ENCODE results near the gene RIPK1.

The RIPK1 gene

GRCh38 chr6:3143158-3143557 lies 74.9 kb downstream of the RIPK1 start:
- Histone ChIP-seq H3K79me2 (ENCODE audit: insufficient read depth, low read length) (no peaks in the 10 kb centered on the region), H3K4me1 (ENCODE audit: insufficient read depth, low read length, poor library complexity, severe bottlenecking) (no peaks in the 10 kb centered on the region), H4K20me1 (ENCODE audit: insufficient read depth, low read length, poor library complexity, severe bottlenecking) (no peaks in the 10 kb centered on the region), H3K36me3 (ENCODE audit: insufficient read depth, low read length) (no peaks in the 10 kb centered on the region), H3F3A (ENCODE audit: low read depth) (no peaks in the 10 kb centered on the region), H3K27me3 (ENCODE audit: insufficient read depth, low read length, poor library complexity, severe bottlenecking) (no peaks in the 10 kb centered on the region), H3K9ac (ENCODE audit: low read depth, low read length, poor library complexity, severe bottlenecking) (no peak overlapping the region), H3K4me3 (ENCODE audit: low read length, poor library complexity, severe bottlenecking) (no peak overlapping the region), H3K9me3 (ENCODE audit: insufficient read depth, low read depth, low read length) (no peaks in the 10 kb centered on the region), H2AFZ (ENCODE audit: low read length) (no peak overlapping the region), H3K4me2 (ENCODE audit: low read depth, low read length, poor library complexity, severe bottlenecking) (no peak overlapping the region), H3K9me2 (replicated peaks; ENCODE audit: low read depth, low read length) (no peaks in the 10 kb centered on the region)
- TF ChIP-seq EZH2phosphoT487 (IDR thresholded peaks at IDR 0.05; ENCODE audit: borderline replicate concordance): no peak
- TF ChIP-seq, protein P1, sequence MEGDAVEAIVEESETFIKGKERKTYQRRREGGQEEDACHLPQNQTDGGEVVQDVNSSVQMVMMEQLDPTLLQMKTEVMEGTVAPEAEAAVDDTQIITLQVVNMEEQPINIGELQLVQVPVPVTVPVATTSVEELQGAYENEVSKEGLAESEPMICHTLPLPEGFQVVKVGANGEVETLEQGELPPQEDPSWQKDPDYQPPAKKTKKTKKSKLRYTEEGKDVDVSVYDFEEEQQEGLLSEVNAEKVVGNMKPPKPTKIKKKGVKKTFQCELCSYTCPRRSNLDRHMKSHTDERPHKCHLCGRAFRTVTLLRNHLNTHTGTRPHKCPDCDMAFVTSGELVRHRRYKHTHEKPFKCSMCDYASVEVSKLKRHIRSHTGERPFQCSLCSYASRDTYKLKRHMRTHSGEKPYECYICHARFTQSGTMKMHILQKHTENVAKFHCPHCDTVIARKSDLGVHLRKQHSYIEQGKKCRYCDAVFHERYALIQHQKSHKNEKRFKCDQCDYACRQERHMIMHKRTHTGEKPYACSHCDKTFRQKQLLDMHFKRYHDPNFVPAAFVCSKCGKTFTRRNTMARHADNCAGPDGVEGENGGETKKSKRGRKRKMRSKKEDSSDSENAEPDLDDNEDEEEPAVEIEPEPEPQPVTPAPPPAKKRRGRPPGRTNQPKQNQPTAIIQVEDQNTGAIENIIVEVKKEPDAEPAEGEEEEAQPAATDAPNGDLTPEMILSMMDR (conservative IDR thresholded peaks at IDR 0.05; ENCODE audit: low read length): no peak

GRCh38 chr6:3144571-3144970 lies 76.3 kb downstream of the RIPK1 start:
- TF ChIP-seq, protein P1 (conservative IDR thresholded peaks at IDR 0.05; ENCODE audit: low read length): no peak
- TF ChIP-seq EZH2phosphoT487 (IDR thresholded peaks at IDR 0.05; ENCODE audit: borderline replicate concordance): no peak
- no peaks in the 10 kb centered on the region for H3K79me2 ChIP-seq (ENCODE audit: insufficient read depth, low read length)
- no peak overlapping the region for H3K4me3 ChIP-seq (ENCODE audit: low read length, poor library complexity, severe bottlenecking)
- no peaks in the 10 kb centered on the region for H3K9me2 ChIP-seq (replicated peaks; ENCODE audit: low read depth, low read length)
- no peaks in the 10 kb centered on the region for H4K20me1 ChIP-seq (ENCODE audit: insufficient read depth, low read length, poor library complexity, severe bottlenecking)
- H3K4me1 ChIP-seq (ENCODE audit: insufficient read depth, low read length, poor library complexity, severe bottlenecking): no peaks in the 10 kb centered on the region
- no peaks in the 10 kb centered on the region for H3K9me3 ChIP-seq (ENCODE audit: insufficient read depth, low read depth, low read length)
- no peaks in the 10 kb centered on the region for H3K36me3 ChIP-seq (ENCODE audit: insufficient read depth, low read length)
- H3K9ac ChIP-seq (ENCODE audit: low read depth, low read length, poor library complexity, severe bottlenecking): no peak overlapping the region
- no peaks in the 10 kb centered on the region for H3K27me3 ChIP-seq (ENCODE audit: insufficient read depth, low read length, poor library complexity, severe bottlenecking)
- no peaks in the 10 kb centered on the region for H3F3A ChIP-seq (ENCODE audit: low read depth)
- no peak overlapping the region for H2AFZ ChIP-seq (ENCODE audit: low read length)
- no peak overlapping the region for H3K4me2 ChIP-seq (ENCODE audit: low read depth, low read length, poor library complexity, severe bottlenecking)

DNA sequence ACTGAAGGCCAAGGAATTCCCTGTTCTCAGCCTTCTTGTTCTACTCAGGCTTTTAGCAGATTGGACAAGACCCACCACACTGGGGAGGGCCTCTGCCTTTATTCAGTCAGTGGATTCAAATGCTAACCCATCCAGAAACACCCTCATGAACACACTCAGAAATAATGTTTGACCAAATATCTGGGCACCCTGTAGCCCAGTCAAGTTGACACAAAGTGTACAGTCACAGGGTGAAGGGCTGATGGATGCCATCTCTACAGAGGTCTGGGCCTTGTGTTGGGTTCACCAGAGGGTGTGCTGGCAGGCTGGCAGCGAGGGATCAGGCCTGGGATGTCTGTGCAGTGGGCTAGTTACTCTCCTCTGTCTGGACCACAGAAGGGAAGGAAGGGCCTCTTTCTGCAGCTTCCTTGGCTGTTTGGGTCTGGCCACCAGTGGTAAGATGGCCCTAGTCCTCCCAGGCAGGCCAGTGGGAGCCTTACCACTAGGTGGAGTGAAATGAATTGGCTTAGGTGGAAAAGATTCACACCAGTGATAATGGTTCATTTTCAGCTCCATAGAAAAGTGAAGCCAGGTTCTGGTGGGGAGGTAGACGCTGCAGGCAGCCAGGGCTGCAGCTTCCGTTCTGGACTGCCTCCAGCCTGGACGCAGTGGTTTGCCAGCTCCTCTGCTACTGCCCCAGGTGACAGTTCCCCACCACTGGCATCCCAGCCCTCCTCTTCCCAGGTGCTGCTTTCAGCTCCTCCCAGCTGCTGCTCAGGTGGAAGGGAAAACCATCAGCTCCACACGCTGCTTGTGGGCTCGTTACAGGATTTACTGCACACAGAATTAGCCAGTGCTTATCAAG lies 79.8 kb downstream of the RIPK1 start:
- no peaks in the 10 kb centered on the region for H3K9me2 ChIP-seq (replicated peaks; ENCODE audit: low read depth, low read length)
- H3K4me1 ChIP-seq (ENCODE audit: insufficient read depth, low read length, poor library complexity, severe bottlenecking): peaks cover 10% of the 10 kb centered on the region
- no peaks in the 10 kb centered on the region for H3K27me3 ChIP-seq (ENCODE audit: insufficient read depth, low read length, poor library complexity, severe bottlenecking)
- H2AFZ ChIP-seq (ENCODE audit: low read length): no peak overlapping the region
- H3K9me3 ChIP-seq (ENCODE audit: insufficient read depth, low read depth, low read length): no peaks in the 10 kb centered on the region
- H4K20me1 ChIP-seq (ENCODE audit: insufficient read depth, low read length, poor library complexity, severe bottlenecking): no peaks in the 10 kb centered on the region
- H3F3A ChIP-seq (ENCODE audit: low read depth): peaks cover 1% of the 10 kb centered on the region
- no peaks in the 10 kb centered on the region; the same call in 1 of the 2 replicates for H3K36me3 ChIP-seq (ENCODE audit: insufficient read depth, low read length)
- H3K4me2 ChIP-seq (ENCODE audit: low read depth, low read length, poor library complexity, severe bottlenecking): no peak overlapping the region
- H3K79me2 ChIP-seq (ENCODE audit: insufficient read depth, low read length): no peaks in the 10 kb centered on the region
- TF ChIP-seq, protein P1 (conservative IDR thresholded peaks at IDR 0.05; ENCODE audit: low read length): no peak; the same call in 1 of the 2 replicates
- TF ChIP-seq EZH2phosphoT487 (IDR thresholded peaks at IDR 0.05; ENCODE audit: borderline replicate concordance): no peak
- H3K4me3 ChIP-seq (ENCODE audit: low read length, poor library complexity, severe bottlenecking): no peak overlapping the region
- H3K9ac ChIP-seq (ENCODE audit: low read depth, low read length, poor library complexity, severe bottlenecking): no peak overlapping the region
